HepG2 (cell line): ENCODE measurements around the gene TBX6. TPM values are rescaled to one million over a fixed set of nuclear protein-coding genes. Genes with fewer than 3 reads are reported as not detected.

ENCODE experiments used
- ATAC-seq: fragments of 200-7000 bp; cut with Tn5 transposase; 3 replicates; pipeline ENCODE4 v1.9.1; 2020; ENCODE audit warnings: mild to moderate bottlenecking, moderate library complexity
- BruUV-seq: library from RNA; stranded (reverse); fragments of 400-500 nt; replicated peaks from 2 replicates; lab custom pipeline; 2021; lab: Mats Ljungman, UMichigan
- CTCF ChIA-PET: fragments of 300-600 bp; formaldehyde crosslinking; extraction: SDS; loops from one replicate; lab custom pipeline; 2021; ENCODE audit warnings: low total read pairs, inconsistent platforms, low intra/inter-chr PET ratio; lab: Yijun Ruan, JAX
- POLR2A ChIA-PET: fragments of 350-600 bp; sonication (Branson Sonifier 250); formaldehyde crosslinking; loops from one replicate; lab custom pipeline; 2020; ENCODE audit warnings: antibody characterized with exemption, inconsistent platforms; lab: Yijun Ruan, JAX
- DNase-seq: peaks from one replicate; pipeline ENCODE4 v3.0.0-alpha.2; 2015; ENCODE audit warnings: low spot score
- FAIRE-seq: peaks from 3 replicates; lab custom pipeline; 2011; peaks lifted over from hg19 to GRCh38; lab: Jason Lieb, UNC
- H2AFZ ChIP-seq: one replicate; pipeline ENCODE4 v1.6.1; 2011; ENCODE audit warnings: low read length, inconsistent platforms
- H3K27ac ChIP-seq: fragments of 300-600 bp; 3 replicates; pipeline ENCODE4 v1.8.0; 2011; ENCODE audit warnings: mixed run types, mild to moderate bottlenecking, mixed read lengths, low read length, inconsistent platforms; ENCODE audit not compliant: insufficient read depth; ENCODE audit errors: extremely low read length
- H3K27me3 ChIP-seq, 2 experiments: fragments of 200-600 bp in 1 of 2; 2 replicates in 1 of 2; 3 replicates in 1 of 2; pipeline versions ENCODE4 v1.6.0 to v1.8.0; 2011; ENCODE audit warnings: low read length in 2 of 2, mild to moderate bottlenecking in 2 of 2, moderate library complexity in 2 of 2, inconsistent platforms in 1 of 2; ENCODE audit not compliant: insufficient read depth in 2 of 2, control insufficient read depth in 1 of 2
- H3K36me3 ChIP-seq, 2 experiments: fragments of 200-600 bp in 1 of 2; replicated peaks in 1 of 2; 2 replicates in 1 of 2; 3 replicates in 1 of 2; pipeline versions ENCODE4 v1.5.1 to v1.8.0; 2011; ENCODE audit warnings: low read length in 2 of 2, inconsistent platforms in 1 of 2; ENCODE audit not compliant: insufficient read depth in 2 of 2, control insufficient read depth in 1 of 2
- H3K4me1 ChIP-seq: 2 replicates; pipeline ENCODE4 v1.5.1; 2012; ENCODE audit warnings: low read length, inconsistent platforms; ENCODE audit not compliant: insufficient read depth
- H3K4me2 ChIP-seq: 2 replicates; pipeline ENCODE4 v1.6.0; 2011; ENCODE audit warnings: low read depth, low read length, inconsistent platforms
- H3K4me3 ChIP-seq, 3 experiments: fragments of 200-600 bp in 1 of 3; sonication (generic), shearing (Covaris generic) in 1 of 3; replicated peaks in 1 of 3; 2 replicates each; pipeline ENCODE4 v1.5.1; 2011 to 2016; ENCODE audit warnings: low read length in 3 of 3, inconsistent platforms in 2 of 3, low read depth in 2 of 3, mild to moderate bottlenecking in 2 of 3, control low read depth in 1 of 3, mixed read lengths in 1 of 3; ENCODE audit not compliant: insufficient read depth in 1 of 3
- H3K79me2 ChIP-seq: one replicate; pipeline ENCODE4 v1.6.1; 2011; ENCODE audit warnings: low read length, inconsistent platforms; ENCODE audit not compliant: insufficient read depth
- H3K9ac ChIP-seq: 2 replicates; pipeline ENCODE4 v1.6.0; 2011; ENCODE audit warnings: mild to moderate bottlenecking, low read depth, low read length, inconsistent platforms; ENCODE audit not compliant: insufficient read depth
- H3K9me3 ChIP-seq: 2 replicates; pipeline ENCODE4 v1.5.1; 2012; ENCODE audit warnings: mild to moderate bottlenecking, low read length
- H4K20me1 ChIP-seq: 2 replicates; pipeline ENCODE4 v1.6.0; 2011; ENCODE audit warnings: inconsistent platforms, mild to moderate bottlenecking, low read length, moderate library complexity; ENCODE audit not compliant: insufficient read depth
- HNRNPL ChIP-seq: fragments of 200-400 bp; formaldehyde crosslinking; IDR thresholded peaks from 2 replicates; pipeline ENCODE4 v1.6.1; 2017; ENCODE audit warnings: mild to moderate bottlenecking, low read depth, low read length
- XRCC5 ChIP-seq: fragments of 200-400 bp; formaldehyde crosslinking; optimal IDR thresholded peaks from 2 replicates; pipeline ENCODE3; 2017; ENCODE audit warnings: mild to moderate bottlenecking, low read length
- ZNF235 ChIP-seq: sonication (generic); formaldehyde crosslinking; IDR thresholded peaks from 2 replicates; pipeline ENCODE4 v1.8.1; 2023; ENCODE audit warnings: mild to moderate bottlenecking, missing genetic modification reagents, borderline replicate concordance
- ZNF33A ChIP-seq: sonication (generic); formaldehyde crosslinking; IDR thresholded peaks from 2 replicates; pipeline ENCODE4 v1.5.1; 2020; ENCODE audit warnings: missing genetic modification reagents, mild to moderate bottlenecking, moderate library complexity, borderline replicate concordance
- WGBS: methylation state at CpG from one replicate; pipeline ENCODE4 v1.1.6; 2017; ENCODE audit warnings: low lambda C conversion rate; 5-methylcytosine and 5-hydroxymethylcytosine counted together
- in situ Hi-C: cut with HindIII; loops from 2 replicates; pipeline ENCODE4 v1.10.0; 2017; ENCODE audit warnings: low pct_unique_long_range_greater_than_20kb; ENCODE audit not compliant: extremely low pct_ligation_motif_present
- intact Hi-C: fragments of 100-400 bp; cut with micrococcal nuclease; formaldehyde crosslinking; loops from one replicate; pipeline ENCODE4 v1.10.0; 2022; ENCODE audit not compliant: unreplicated experiment
- polyA plus RNA-seq, 8 experiments: library from polyadenylated mRNA; depleted of rRNA in 3 of 8; stranded (reverse) in 7 of 8; unstranded in 1 of 8; fragments of >200 nt; fragmentation: Illumina TruSeq in 4 of 8; extraction: Trizol in 4 of 8; gene quantifications; 2 replicates each; pipeline versions ENCODE4 v1.2.1 to v1.2.3, GENCODE V29; 2011 to 2016; ENCODE audit warnings: low read depth in 4 of 8, missing spikeins in 1 of 8, mixed read lengths in 1 of 8; ENCODE audit not compliant: insufficient read depth in 1 of 8
- total RNA-seq, 5 experiments: library from RNA; depleted of rRNA; stranded (reverse); fragments of >200 nt; fragmentation: Illumina TruSeq; extraction: Trizol; gene quantifications; 2 replicates each; pipeline ENCODE4 v1.2.3, GENCODE V29; 2016; ENCODE audit warnings: low read depth in 1 of 5
- TF ChIP-seq, protein P1 (sequence below): sonication (generic); formaldehyde crosslinking; IDR thresholded peaks from 2 replicates; pipeline ENCODE4 v1.5.0; 2020; ENCODE audit warnings: mild to moderate bottlenecking, missing genetic modification reagents, moderate library complexity

The TBX6 gene
- total and polyA plus RNA-seq, 2 of the 13 experiments (the other 11 are each of a cell fraction or from before 2014, with no cell fraction given) = 0.24 to 0.42 TPM

DNA sequence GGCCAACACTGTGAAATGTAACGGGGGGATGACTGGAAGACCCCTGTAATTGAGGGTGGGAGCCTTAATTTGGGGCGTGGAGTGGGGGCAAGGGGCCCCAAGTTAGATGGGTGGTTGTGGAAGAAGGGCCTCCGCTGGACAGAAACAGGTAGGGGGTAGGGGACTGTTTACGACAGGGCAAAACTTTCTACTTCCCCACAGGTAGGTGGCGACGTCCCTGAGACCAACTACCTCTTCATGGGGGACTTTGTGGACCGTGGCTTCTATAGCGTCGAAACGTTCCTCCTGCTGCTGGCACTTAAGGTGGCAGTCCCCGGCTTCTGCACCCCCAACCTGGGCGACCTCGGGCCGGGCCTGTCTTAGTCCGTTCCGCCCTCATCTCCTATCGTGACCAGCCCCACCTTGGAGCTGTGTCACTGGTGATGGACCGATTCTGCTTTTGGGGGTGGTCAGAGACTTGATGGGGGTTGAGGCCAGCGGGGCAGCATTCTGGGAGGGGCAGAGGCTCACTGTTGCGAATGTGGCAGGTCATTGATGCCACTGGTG lies 9.1 kb downstream of the TBX6 start:
- DNase-seq = no peak
- POLR2A ChIA-PET = interaction anchor here (3.2 kb wide), 1 partner anchor 9 kb away, joined by 24 read pairs; the partner anchor contains the start of gene TBX6
- H2AFZ ChIP-seq = no peak overlapping the region
- peak; percentile 15; the same call in 2 of the 3 replicates for ATAC-seq
- 98% methylated on average over 16 of the region's 20 CpGs for WGBS
- H3K27ac ChIP-seq = peak overlapping the region; percentile 35
- CTCF ChIA-PET = interaction anchor here (1.0 kb wide), 1 partner anchor 29 kb away, joined by 3 read pairs; no protein-coding TSS in a partner anchor
- peaks cover 37 to 65% of the 10 kb centered on the region in 2 experiments for H3K36me3 ChIP-seq
- H3K9me3 ChIP-seq = no peaks in the 10 kb centered on the region
- no peak overlapping the region for H3K4me3 ChIP-seq
- peaks cover 36% of the 10 kb centered on the region for H3K79me2 ChIP-seq
- H4K20me1 ChIP-seq = peaks cover 3% of the 10 kb centered on the region; the same call in 1 of the 2 replicates
- intact Hi-C loops (loop anchor here (10.0 kb wide), 1 partner anchor 572 kb away; the partner anchor contains the start of genes FBRS and PRR14), in situ Hi-C loops (loop anchor here (25.0 kb wide), 1 partner anchor 555 kb away; no protein-coding TSS in a partner anchor)
- peaks cover 49% of the 10 kb centered on the region for H3K4me1 ChIP-seq
- no TSS peak for BruUV-seq
- TF ChIP-seq, protein P1, sequence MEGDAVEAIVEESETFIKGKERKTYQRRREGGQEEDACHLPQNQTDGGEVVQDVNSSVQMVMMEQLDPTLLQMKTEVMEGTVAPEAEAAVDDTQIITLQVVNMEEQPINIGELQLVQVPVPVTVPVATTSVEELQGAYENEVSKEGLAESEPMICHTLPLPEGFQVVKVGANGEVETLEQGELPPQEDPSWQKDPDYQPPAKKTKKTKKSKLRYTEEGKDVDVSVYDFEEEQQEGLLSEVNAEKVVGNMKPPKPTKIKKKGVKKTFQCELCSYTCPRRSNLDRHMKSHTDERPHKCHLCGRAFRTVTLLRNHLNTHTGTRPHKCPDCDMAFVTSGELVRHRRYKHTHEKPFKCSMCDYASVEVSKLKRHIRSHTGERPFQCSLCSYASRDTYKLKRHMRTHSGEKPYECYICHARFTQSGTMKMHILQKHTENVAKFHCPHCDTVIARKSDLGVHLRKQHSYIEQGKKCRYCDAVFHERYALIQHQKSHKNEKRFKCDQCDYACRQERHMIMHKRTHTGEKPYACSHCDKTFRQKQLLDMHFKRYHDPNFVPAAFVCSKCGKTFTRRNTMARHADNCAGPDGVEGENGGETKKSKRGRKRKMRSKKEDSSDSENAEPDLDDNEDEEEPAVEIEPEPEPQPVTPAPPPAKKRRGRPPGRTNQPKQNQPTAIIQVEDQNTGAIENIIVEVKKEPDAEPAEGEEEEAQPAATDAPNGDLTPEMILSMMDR (CRISPR knock-in tag) = peak; percentile 44
- TF ChIP-seq XRCC5 (peak; percentile 75), ZNF235 (CRISPR knock-in tag) (no peak), HNRNPL (0 out of 2 replicates have a peak, but pooled peaks have one; percentile 21), ZNF33A (no peak)
- H3K9ac ChIP-seq = no peak overlapping the region
- peak; percentile 57 for FAIRE-seq
- H3K27me3 ChIP-seq = no peaks in the 10 kb centered on the region
- no peak overlapping the region; the same call in 1 of the 2 replicates for H3K4me2 ChIP-seq
